Thyroid gland (tissue), 4 donors: ENCODE data around the gene MRPL10.

Experiments used
- POLR2A ChIP-seq, 2 donors: fragments of 450-650 bp; IDR thresholded peaks; one replicate each; pipeline ENCODE4 v1.6.1; 2017; ENCODE audit warnings: antibody characterized with exemption in 2 of 2, mild to moderate bottlenecking in 2 of 2, moderate library complexity in 1 of 2
- TF ChIP-seq, protein P1 (sequence below), 6 experiments: fragments of 200-600 bp in 3 of 6; fragments of 450-650 bp in 3 of 6; sonication (generic) in 3 of 6; IDR thresholded peaks; one replicate each; pipeline ENCODE4 v1.5.1; 2016 to 2019; ENCODE audit warnings: antibody characterized with exemption in 6 of 6, mild to moderate bottlenecking in 2 of 6, inconsistent platforms in 1 of 6, moderate library complexity in 1 of 6

DNA sequence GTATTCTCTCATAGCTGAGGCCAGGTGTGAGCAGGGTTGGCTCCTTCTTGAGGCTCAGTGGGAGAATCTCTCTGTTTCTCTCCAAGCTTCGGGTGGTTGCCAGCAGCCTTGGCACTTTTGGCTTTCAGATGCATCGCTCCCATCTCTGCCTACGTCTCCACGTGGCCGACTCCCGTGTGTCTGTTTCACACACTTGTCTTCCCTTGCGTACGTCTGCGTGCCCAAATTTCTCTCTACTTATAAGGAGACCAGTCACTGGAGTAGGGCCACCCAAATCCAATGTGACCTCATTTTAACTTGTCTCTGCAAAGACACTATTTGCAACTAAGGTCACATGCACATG, 24.5 kb downstream of the MRPL10 start:
- TF ChIP-seq, protein P1, sequence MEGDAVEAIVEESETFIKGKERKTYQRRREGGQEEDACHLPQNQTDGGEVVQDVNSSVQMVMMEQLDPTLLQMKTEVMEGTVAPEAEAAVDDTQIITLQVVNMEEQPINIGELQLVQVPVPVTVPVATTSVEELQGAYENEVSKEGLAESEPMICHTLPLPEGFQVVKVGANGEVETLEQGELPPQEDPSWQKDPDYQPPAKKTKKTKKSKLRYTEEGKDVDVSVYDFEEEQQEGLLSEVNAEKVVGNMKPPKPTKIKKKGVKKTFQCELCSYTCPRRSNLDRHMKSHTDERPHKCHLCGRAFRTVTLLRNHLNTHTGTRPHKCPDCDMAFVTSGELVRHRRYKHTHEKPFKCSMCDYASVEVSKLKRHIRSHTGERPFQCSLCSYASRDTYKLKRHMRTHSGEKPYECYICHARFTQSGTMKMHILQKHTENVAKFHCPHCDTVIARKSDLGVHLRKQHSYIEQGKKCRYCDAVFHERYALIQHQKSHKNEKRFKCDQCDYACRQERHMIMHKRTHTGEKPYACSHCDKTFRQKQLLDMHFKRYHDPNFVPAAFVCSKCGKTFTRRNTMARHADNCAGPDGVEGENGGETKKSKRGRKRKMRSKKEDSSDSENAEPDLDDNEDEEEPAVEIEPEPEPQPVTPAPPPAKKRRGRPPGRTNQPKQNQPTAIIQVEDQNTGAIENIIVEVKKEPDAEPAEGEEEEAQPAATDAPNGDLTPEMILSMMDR (IDR thresholded peaks at IDR 0.05), result no peak
- no peak for TF ChIP-seq POLR2A (IDR thresholded peaks at IDR 0.05)
